ENCODE measurements around the gene IRF1.

IRF1 gene

GRCh38 chr5:132474881-132475496 is 15.6 kb downstream of the IRF1 start:
- no peak for DNase-seq (ENCODE audit: low read depth in 2 of 2)

GRCh38 chr5:132474131-132474723 is 16.3 kb downstream of the IRF1 start:
- no peak for DNase-seq (ENCODE audit: low read depth in 2 of 2)

- DNase-seq (ENCODE audit: low read depth in 2 of 2) = no peak
Observed at GRCh38 chr5:132473668-132474067, 16.9 kb downstream of the IRF1 start.

GRCh38 chr5:132473019-132473531 is 17.5 kb downstream of the IRF1 start:
- DNase-seq (ENCODE audit: low read depth in 2 of 2) = peak; percentile 70 to 74

DNA sequence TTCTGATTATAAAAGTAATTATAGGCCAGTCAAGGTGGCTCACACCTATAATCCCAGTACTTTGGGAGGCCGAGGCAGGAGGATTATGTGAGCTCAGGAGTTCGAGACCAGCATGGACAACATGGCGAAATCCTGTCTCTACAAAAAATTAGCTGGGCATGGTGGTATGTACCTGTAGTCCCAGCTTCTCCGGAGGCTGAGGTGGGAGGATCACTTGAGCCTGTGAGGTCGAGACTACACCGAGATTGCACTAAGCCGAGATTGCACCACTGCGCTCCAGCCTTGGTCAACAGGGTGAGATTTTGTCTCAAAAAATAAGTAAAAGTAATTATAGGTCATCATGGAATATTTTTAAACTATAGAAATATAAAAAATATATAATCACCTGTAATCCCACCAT is 18.1 kb downstream of the IRF1 start:
- DNase-seq (ENCODE audit: low read depth in 2 of 2) = no peak

DNA sequence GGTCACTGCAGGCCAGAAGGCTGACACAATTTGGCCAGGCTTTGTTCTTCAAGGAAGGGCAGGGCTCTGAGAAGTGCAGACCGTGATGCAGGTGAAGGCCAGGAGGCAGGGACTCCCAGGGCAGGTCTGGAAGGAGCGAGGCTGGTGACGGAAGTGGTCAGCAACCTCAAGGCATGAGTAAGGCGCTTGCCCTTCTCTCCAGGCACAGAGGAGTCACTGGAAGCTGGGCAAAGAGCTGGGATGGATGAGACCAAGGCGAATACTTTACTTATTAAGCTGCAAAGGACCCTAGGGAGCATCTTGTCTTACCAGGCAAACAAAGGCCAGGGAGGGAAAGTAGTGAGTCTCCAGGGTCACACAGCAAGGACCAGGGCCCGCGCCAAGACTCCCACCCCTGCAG is 18.6 kb downstream of the IRF1 start:
- no peak for DNase-seq (ENCODE audit: low read depth in 2 of 2)

GRCh38 chr5:132471151-132471907 is 19.2 kb downstream of the IRF1 start:
- no peak for DNase-seq (ENCODE audit: low read depth in 2 of 2)

- no peak for DNase-seq (ENCODE audit: low read depth in 2 of 2)
Observed at GRCh38 chr5:132470596-132470995, 20.0 kb downstream of the IRF1 start.

GRCh38 chr5:132470010-132470392 is 20.6 kb downstream of the IRF1 start:
- DNase-seq (ENCODE audit: low read depth in 2 of 2) = no peak

DNA sequence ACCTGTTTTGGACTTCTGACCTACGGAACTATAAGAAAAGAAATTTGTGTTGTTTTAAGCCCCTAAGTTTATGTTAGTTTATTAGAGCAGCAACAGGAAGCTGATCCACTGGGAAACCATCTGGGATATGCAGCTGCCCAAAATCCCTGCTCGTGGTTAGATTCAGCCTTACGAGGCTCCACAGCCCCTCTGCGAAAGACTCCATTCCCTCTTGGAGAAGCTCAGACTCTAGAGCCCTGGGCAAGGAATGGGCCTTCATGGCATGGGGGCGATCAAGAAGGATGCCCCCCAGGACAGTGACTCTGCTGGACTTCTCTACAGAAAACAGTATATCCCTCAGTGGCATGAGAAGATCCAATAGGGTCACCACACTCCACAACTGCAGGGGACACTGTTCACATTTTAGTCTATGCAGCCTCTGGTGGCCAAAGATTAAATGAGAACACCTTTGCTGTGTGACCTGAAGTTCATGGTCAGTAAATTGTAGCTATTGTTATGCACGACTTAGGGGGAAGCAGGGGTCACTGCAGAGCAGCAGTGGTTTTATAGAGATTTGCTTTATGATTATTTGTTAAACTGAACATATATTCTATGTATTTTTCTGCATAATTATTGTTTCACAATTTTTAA is 21.1 kb downstream of the IRF1 start:
- no peak for DNase-seq (ENCODE audit: low read depth in 2 of 2)

DNA sequence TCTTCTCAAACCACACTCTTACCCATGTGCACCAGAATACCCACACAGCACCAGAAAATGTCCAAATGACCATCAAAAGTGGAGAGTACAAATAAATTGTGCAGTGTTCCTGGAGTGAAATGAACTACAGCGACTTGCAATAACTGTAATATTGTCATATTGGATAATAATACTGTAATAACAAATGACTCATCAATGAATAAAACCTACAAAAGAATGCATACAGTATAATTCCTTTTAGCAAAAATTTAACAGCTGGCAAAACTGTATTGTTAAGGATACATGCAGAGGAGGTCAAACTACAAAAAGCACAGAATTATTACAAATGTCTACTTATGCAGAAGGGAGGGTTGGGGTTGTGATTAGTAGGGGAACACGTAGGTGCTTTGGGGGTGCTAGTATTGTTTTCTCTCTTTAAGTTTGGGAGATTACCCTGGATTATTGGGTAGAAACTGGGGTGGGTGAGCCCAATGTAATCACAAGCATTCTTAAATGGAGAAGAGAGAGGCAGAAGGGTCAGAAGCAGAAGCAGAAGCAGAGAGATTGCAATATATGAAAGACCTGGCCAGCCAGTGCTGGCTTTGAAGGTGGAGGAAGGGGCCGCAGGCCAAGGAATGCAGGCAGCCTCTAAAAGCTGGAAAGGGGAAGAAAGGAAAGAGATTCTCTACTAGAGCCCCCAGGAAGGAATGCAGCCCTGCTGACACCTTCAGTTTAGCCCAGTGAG is 21.8 kb downstream of the IRF1 start:
- no peak for DNase-seq (ENCODE audit: low read depth in 2 of 2)

- DNase-seq (ENCODE audit: low read depth in 2 of 2) = no peak
Observed at GRCh38 chr5:132467287-132467984, 23.1 kb downstream of the IRF1 start.

GRCh38 chr5:132466433-132467286 is 23.9 kb downstream of the IRF1 start:
- DNase-seq (ENCODE audit: low read depth in 2 of 2) = peak in 1 of 2 donors; percentile 55

GRCh38 chr5:132465059-132465707 is 25.4 kb downstream of the IRF1 start:
- no peak for DNase-seq (ENCODE audit: low read depth in 2 of 2)

DNA sequence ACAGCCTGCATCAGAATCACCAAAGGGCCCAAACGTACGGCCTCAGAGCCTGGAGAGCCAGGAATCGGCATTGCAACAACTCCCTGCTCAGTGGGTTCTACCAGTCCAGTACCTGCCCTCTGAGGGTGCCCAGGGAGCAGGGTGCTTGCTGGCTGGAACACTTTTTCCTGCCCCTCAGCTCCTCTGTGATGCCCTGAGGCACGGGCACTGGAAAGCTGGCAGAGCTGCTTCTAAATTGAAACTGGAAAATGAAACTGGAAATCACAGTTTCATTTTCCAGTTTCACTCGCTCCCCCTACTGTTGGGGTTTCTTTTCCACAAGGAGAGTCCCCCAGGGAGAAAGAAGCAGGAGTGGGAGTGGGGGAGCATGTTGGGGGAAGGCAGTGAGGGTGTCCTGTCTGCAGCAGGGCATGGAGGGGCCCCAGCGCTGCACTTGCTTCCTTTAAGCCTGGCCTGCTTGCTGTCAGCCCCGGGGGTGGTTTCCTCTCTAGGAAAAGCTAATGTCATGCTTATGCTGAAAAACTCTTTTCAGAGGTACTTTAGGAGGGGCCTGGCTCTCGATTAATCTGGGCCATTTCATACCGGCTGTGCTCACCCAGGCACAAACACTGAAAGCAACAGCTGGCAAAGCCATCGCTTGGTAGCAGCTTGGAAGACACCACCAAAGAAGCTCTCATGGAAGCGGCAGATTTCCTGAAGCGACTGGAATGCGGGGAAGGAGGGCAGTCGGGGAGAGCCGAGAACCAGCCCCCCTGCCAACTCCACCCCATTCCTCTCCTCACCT is 26.2 kb downstream of the IRF1 start:
- DNase-seq (ENCODE audit: low read depth in 2 of 2) = no peak

- DNase-seq (ENCODE audit: low read depth in 2 of 2) = no peak
Observed at GRCh38 chr5:132463811-132464155, 26.8 kb downstream of the IRF1 start.

DNA sequence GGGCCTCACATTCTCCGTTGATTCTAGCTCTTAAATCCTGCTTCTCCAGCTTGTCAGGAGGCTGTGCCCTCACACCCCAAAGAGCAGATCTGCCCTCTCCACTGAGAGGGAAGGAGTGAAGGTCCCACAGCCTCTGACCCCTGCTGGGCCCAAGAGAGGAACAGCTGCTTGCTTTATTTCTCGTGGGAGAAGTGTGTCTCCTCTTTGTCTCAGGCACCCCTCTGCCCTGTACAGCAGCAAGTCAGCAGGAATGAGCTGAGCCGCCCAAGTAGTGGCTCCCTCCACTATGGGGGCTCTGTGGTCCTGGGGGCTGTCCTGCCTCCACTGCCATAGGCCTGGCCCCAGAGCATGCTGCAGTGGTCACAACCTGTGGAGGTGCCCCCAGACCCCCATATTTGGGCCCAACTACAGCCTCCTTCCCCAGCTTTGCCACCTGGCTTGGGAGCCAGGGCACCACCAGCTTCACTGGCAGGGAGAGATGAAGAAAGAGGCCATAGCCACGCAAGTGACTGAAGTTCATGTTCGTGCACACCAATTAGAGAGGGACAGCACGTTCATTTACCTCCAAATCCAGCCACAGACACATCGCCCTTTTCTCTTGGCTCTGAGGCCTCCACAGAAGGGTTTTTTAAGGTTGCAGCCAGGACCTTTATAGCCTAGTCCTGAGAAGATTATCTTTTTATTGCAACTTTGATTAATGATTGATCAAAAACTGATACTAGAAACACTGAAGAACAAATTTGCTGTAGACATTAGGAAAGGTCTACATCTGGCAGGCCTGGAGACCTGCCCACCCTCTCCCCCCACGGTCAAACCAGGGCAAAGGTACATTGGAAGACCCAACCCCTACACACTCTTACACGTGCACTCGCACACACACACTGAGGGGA is 27.5 kb downstream of the IRF1 start:
- DNase-seq (ENCODE audit: low read depth in 2 of 2) = no peak

GRCh38 chr5:132462333-132462732 is 28.2 kb downstream of the IRF1 start:
- DNase-seq (ENCODE audit: low read depth in 2 of 2) = no peak

All from stimulated activated CD8-positive, alpha-beta memory T cell treated with anti-CD3 and anti-CD28 coated beads, Interleukin-7, amount 100 ng/mL, for 4 hours (primary cell).